Prostate gland (tissue), 2 donors: Measurements from ENCODE around the gene ANO6. TPM values are rescaled to one million over a fixed set of nuclear protein-coding genes. Genes with fewer than 3 reads are reported as not detected.

Experiments
- DNase-seq: peaks from one replicate; pipeline ENCODE4 v3.0.0-alpha.2; 2019; ENCODE audit warnings: low spot score
- H3K27ac ChIP-seq, 2 donors: fragments of 200-600 bp; sonication (generic); 2 replicates each; pipeline ENCODE4 v1.5.1; 2017 to 2019
- H3K27me3 ChIP-seq: fragments of 200-600 bp; sonication (generic); replicated peaks from 2 replicates; pipeline ENCODE4 v1.5.1; 2019; ENCODE audit not compliant: insufficient read depth
- H3K36me3 ChIP-seq, 2 donors: fragments of 200-600 bp; sonication (generic); 1 replicate in 1 of 2; 2 replicates in 1 of 2; pipeline versions ENCODE4 v1.5.1 to v1.8.1; 2017 to 2019
- H3K4me1 ChIP-seq: fragments of 200-600 bp; sonication (generic); replicated peaks from 2 replicates; pipeline ENCODE4 v1.5.1; 2019
- H3K4me3 ChIP-seq, 2 donors: fragments of 200-600 bp; sonication (generic); 2 replicates each; pipeline ENCODE4 v1.5.1; 2017 to 2019
- H3K9me3 ChIP-seq: fragments of 200-600 bp; sonication (generic); 2 replicates; pipeline ENCODE4 v1.5.1; 2017
- POLR2A ChIP-seq: fragments of 450-650 bp; IDR thresholded peaks from one replicate; pipeline ENCODE4 v1.6.1; 2016; ENCODE audit warnings: antibody characterized with exemption, mild to moderate bottlenecking
- POLR2AphosphoS5 ChIP-seq: sonication (generic); formaldehyde crosslinking; IDR thresholded peaks from one replicate; pipeline ENCODE4 v1.6.1; 2017; ENCODE audit warnings: antibody characterized with exemption
- WGBS: methylation state at CpG from one replicate; pipeline ENCODE4 v1.1.5; 2018; 5-methylcytosine and 5-hydroxymethylcytosine counted together
- intact Hi-C: fragments of 100-400 bp; cut with DNase I; formaldehyde crosslinking; loops from one replicate; pipeline ENCODE4 v1.14.2; 2022
- total RNA-seq, 2 donors: library from RNA; depleted of rRNA; stranded (reverse); fragments of >200 nt; gene quantifications; one replicate each; pipeline ENCODE4 v1.1.0, GENCODE V29; 2016
- TF ChIP-seq, protein P1 (sequence below), 4 experiments: fragments of 200-600 bp in 2 of 4; fragments of 450-650 bp in 2 of 4; sonication (generic) in 2 of 4; IDR thresholded peaks; 1 replicate in 3 of 4; 2 replicates in 1 of 4; pipeline ENCODE4 v1.5.1; 2016 to 2019; ENCODE audit warnings: antibody characterized with exemption in 4 of 4, mild to moderate bottlenecking in 2 of 4, moderate library complexity in 2 of 4

The ANO6 gene
- total RNA-seq, 2 donors from 2014 or later: 36.8 to 78.8 TPM

DNA sequence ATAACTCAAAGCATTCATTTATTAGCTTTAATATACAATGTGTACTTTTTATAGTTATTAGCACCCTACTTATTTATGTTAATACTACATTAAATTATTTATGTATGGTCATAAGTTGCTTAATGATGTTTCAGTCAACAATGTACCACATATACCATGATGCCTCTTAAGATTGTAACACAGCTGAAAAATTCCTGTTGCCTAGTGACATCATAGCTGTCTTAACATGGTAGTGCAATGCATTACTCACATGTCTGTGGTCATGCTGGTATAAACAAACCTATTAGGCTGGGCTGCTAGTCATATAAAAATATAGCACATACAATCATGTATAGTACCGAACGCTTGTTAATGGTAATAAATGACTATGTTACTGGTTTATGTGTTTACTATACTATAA, 120.4 kb downstream of the ANO6 start:
- no peak overlapping the region for H3K4me3 ChIP-seq
- no peak for DNase-seq
- no peaks in the 10 kb centered on the region for H3K36me3 ChIP-seq
- WGBS: 95% methylated on average over 2 of the region's 2 CpGs
- no peak overlapping the region for H3K27ac ChIP-seq
- TF ChIP-seq POLR2AphosphoS5 (no peak), POLR2A (no peak)
- TF ChIP-seq, protein P1, sequence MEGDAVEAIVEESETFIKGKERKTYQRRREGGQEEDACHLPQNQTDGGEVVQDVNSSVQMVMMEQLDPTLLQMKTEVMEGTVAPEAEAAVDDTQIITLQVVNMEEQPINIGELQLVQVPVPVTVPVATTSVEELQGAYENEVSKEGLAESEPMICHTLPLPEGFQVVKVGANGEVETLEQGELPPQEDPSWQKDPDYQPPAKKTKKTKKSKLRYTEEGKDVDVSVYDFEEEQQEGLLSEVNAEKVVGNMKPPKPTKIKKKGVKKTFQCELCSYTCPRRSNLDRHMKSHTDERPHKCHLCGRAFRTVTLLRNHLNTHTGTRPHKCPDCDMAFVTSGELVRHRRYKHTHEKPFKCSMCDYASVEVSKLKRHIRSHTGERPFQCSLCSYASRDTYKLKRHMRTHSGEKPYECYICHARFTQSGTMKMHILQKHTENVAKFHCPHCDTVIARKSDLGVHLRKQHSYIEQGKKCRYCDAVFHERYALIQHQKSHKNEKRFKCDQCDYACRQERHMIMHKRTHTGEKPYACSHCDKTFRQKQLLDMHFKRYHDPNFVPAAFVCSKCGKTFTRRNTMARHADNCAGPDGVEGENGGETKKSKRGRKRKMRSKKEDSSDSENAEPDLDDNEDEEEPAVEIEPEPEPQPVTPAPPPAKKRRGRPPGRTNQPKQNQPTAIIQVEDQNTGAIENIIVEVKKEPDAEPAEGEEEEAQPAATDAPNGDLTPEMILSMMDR (IDR thresholded peaks at IDR 0.05): no peak
- H3K27me3 ChIP-seq: no peaks in the 10 kb centered on the region
- intact Hi-C loops: no loop called here
- H3K4me1 ChIP-seq: no peaks in the 10 kb centered on the region
- no peaks in the 10 kb centered on the region for H3K9me3 ChIP-seq

DNA sequence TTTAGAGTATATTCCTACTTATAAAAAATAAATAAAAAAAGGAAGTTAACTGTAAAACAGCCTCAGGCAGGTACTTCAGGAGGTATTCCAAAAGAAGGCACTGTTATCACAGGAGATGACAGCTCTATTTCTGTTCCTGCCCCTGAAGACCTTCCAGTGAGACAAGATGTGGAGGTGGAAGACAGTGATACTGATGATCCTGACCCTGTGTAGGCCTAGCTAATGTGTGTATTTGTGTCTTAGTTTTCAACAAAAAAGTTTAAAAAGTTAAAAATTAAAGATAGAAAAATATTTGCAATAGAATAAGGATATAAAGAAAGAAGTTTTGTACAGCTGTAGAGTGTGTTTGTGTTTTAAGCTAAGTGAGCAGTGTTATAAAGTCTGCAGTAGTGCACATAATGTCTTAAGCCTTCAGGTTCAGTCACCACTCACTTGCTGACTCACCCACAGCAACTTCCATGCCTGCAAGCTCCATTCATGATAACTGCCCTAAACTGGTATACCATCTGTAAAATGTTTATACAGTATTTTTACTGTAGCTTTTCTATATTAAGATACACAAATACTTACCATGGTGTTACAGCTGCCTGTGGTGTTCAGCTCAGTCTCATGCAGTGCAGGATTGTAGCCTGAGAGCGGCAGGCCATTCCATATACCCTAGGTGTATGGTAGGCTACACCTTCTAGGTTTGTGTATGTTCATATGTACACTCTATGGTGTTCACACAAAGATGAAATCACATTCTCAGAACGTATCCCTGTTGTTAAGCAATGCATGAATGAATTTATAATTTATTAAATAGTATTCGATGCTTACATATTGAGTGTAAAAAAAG, 121.1 kb downstream of the ANO6 start:
- H3K9me3 ChIP-seq: no peaks in the 10 kb centered on the region
- H3K36me3 ChIP-seq: no peaks in the 10 kb centered on the region
- no peaks in the 10 kb centered on the region for H3K4me1 ChIP-seq
- 96% methylated on average over 3 of the region's 3 CpGs for WGBS
- H3K4me3 ChIP-seq: no peak overlapping the region
- no peak overlapping the region for H3K27ac ChIP-seq
- H3K27me3 ChIP-seq: no peaks in the 10 kb centered on the region
- no peak for TF ChIP-seq POLR2AphosphoS5
- no peak for TF ChIP-seq POLR2A
- TF ChIP-seq, protein P1 (IDR thresholded peaks at IDR 0.05): no peak
- DNase-seq: no peak
- intact Hi-C loops: no loop called here

DNA sequence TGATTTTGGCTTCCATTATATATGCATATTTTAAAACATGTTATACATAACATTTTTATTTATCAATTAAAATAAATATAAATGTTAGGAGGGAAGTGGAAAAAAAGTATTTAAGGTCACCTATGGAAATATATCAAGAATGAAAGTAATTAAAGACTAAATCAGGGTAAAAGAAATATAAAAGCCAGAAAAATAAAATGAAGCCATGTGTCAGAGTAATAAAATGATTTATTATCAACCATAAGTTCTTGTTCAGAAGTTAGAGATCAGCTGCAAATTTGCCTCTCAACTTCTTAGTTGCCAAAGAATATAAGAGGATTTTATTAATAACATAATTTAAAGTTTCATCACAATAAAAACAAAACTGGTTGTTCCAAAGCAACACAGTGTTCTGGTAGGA, 121.9 kb downstream of the ANO6 start:
- DNase-seq: no peak
- intact Hi-C loops: no loop called here
- H3K27ac ChIP-seq: no peak overlapping the region
- H3K36me3 ChIP-seq: no peaks in the 10 kb centered on the region
- no peaks in the 10 kb centered on the region for H3K27me3 ChIP-seq
- TF ChIP-seq POLR2AphosphoS5: no peak
- TF ChIP-seq, protein P1 (IDR thresholded peaks at IDR 0.05): no peak
- no peak for TF ChIP-seq POLR2A
- H3K4me1 ChIP-seq: no peaks in the 10 kb centered on the region
- H3K4me3 ChIP-seq: no peak overlapping the region
- H3K9me3 ChIP-seq: no peaks in the 10 kb centered on the region

DNA sequence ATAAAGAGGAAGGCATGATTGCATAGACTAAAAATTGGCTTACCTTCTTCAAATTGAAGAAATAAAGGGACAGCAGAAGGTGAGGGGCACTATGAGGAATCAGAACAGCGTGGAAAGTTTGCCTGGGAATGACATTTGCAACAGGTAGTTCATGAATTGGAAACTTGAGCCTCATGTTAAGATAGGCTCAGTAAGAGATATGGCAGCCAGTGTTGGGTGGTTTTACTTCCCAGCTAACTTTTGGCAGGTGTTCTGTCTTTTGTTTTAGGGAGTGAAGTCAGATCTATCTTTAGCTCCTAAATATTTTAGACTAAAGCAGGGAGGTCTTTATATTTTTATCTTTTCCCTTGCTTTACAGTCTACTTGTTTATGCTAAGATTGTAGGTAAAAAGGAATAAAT, 122.4 kb downstream of the ANO6 start:
- no peak overlapping the region for H3K27ac ChIP-seq
- H3K4me3 ChIP-seq: no peak overlapping the region
- no peaks in the 10 kb centered on the region for H3K36me3 ChIP-seq
- WGBS: 71% methylated on average over 1 of the region's 1 CpG
- no peaks in the 10 kb centered on the region for H3K9me3 ChIP-seq
- no peak for DNase-seq
- no peaks in the 10 kb centered on the region for H3K4me1 ChIP-seq
- intact Hi-C loops: no loop called here
- TF ChIP-seq, protein P1 (IDR thresholded peaks at IDR 0.05): no peak
- TF ChIP-seq POLR2AphosphoS5 (no peak), POLR2A (no peak)
- no peaks in the 10 kb centered on the region for H3K27me3 ChIP-seq

DNA sequence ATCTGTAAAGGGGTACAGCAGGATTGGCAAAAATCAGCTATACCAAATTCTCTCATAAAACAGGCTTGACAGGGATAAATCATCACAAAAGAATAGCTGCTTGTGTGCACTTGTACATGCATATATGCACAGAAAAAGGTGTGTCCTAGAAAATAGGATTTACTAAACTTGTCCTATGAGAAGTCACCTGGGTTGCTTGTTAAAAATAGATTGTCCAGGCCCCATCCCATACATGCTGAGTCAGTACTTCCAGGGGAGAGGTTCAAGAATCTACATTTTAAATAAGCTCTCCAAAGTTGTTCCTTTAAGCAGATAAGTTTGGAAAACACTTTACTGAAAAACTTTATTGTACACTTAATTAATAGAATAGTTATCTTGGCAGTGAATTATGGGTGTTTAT, 123.1 kb downstream of the ANO6 start:
- Histone ChIP-seq H3K4me1 (no peaks in the 10 kb centered on the region), H3K4me3 (no peak overlapping the region), H3K9me3 (no peaks in the 10 kb centered on the region), H3K27me3 (no peaks in the 10 kb centered on the region), H3K36me3 (no peaks in the 10 kb centered on the region), H3K27ac (no peak overlapping the region)
- intact Hi-C loops: no loop called here
- DNase-seq: no peak
- TF ChIP-seq POLR2A (no peak), POLR2AphosphoS5 (no peak)
